ENCODE measurements around the gene UBE2B. TPM values are rescaled to one million over a fixed set of nuclear protein-coding genes. Genes with fewer than 3 reads are reported as not detected.
"Not testable (repeated sequence)": the region's sequence is repeated elsewhere in the genome, so short reads cannot be mapped to it uniquely, and the experiment has no call there.

Gene UBE2B
- 78.9 and 82.0 TPM in 2 replicates for total RNA-seq
- 117 and 128 TPM in 2 replicates for polyA plus RNA-seq

GRCh38 chr5:134370871-134371833 is at the start of gene UBE2B:
UBE2B (plus strand) TSS chr5:134371569; CDS start chr5:134371596, 27 bp downstream.
- Histone ChIP-seq H3K27ac (peak within 1 kb of the TSS; percentile 96), H3K79me2 (peaks cover 62% of the 10 kb centered on the region), H3K36me3 (replicated peaks; ENCODE audit: insufficient read depth, low read depth) (no peaks in the 10 kb centered on the region), H4K20me1 (ENCODE audit: insufficient read depth, poor library complexity, severe bottlenecking) (peaks cover 39% of the 10 kb centered on the region), H3K4me2 (peak within 1 kb of the TSS; percentile 76), H3K4me3 (peak within 1 kb of the TSS; percentile 93), H3K9me2 (replicated peaks; ENCODE audit: insufficient read depth) (no peaks in the 10 kb centered on the region), H3K9me3 (ENCODE audit: low read depth) (no peaks in the 10 kb centered on the region), H3K4me1 (ENCODE audit: insufficient read depth) (peaks cover 10% of the 10 kb centered on the region), H3K27me3 (no peaks in the 10 kb centered on the region), H2AFZ (peak within 1 kb of the TSS; percentile 39)
- TF ChIP-seq CTCF (IDR thresholded peaks at IDR 0.05; ENCODE audit: poor library complexity) (no peak), EZH2 (IDR thresholded peaks at IDR 0.05; ENCODE audit: borderline replicate concordance) (no peak), EZH2phosphoT487 (IDR thresholded peaks at IDR 0.05; ENCODE audit: low read depth, severe bottlenecking, unreplicated experiment) (no peak)
- WGBS (ENCODE audit: low lambda C conversion rate, missing lambda C conversion rate), result under 1% methylated on average over 53 of the region's 74 CpGs
- peak; percentile 100 for DNase-seq (ENCODE audit: low spot score)

GRCh38 chr5:134327327-134327726 is 44.0 kb upstream of the UBE2B start:
- Histone ChIP-seq H3K4me3 (no peak overlapping the region), H2AFZ (no peak overlapping the region), H4K20me1 (ENCODE audit: insufficient read depth, poor library complexity, severe bottlenecking) (no peaks in the 10 kb centered on the region), H3K4me1 (ENCODE audit: insufficient read depth) (no peaks in the 10 kb centered on the region), H3K9me2 (replicated peaks; ENCODE audit: insufficient read depth) (no peaks in the 10 kb centered on the region), H3K9me3 (ENCODE audit: low read depth) (peaks cover 15% of the 10 kb centered on the region), H3K4me2 (no peak overlapping the region), H3K79me2 (no peaks in the 10 kb centered on the region), H3K27me3 (no peaks in the 10 kb centered on the region), H3K27ac (no peak overlapping the region), H3K36me3 (replicated peaks; ENCODE audit: insufficient read depth, low read depth) (no peaks in the 10 kb centered on the region)
- TF ChIP-seq CTCF (IDR thresholded peaks at IDR 0.05; ENCODE audit: poor library complexity) (no peak), EZH2phosphoT487 (IDR thresholded peaks at IDR 0.05; ENCODE audit: low read depth, severe bottlenecking, unreplicated experiment) (no peak), EZH2 (IDR thresholded peaks at IDR 0.05; ENCODE audit: borderline replicate concordance) (no peak)
- DNase-seq (ENCODE audit: low spot score), result no peak

GRCh38 chr5:134328619-134329018 is 42.8 kb upstream of the UBE2B start:
- Histone ChIP-seq H3K4me2 (no peak overlapping the region), H3K4me3 (no peak overlapping the region), H3K27me3 (no peaks in the 10 kb centered on the region), H3K79me2 (no peaks in the 10 kb centered on the region), H3K9me2 (replicated peaks; ENCODE audit: insufficient read depth) (no peaks in the 10 kb centered on the region), H3K36me3 (replicated peaks; ENCODE audit: insufficient read depth, low read depth) (no peaks in the 10 kb centered on the region), H3K4me1 (ENCODE audit: insufficient read depth) (no peaks in the 10 kb centered on the region), H2AFZ (no peak overlapping the region), H4K20me1 (ENCODE audit: insufficient read depth, poor library complexity, severe bottlenecking) (no peaks in the 10 kb centered on the region), H3K9me3 (ENCODE audit: low read depth) (peaks cover 15% of the 10 kb centered on the region), H3K27ac (no peak overlapping the region)
- no peak for TF ChIP-seq EZH2phosphoT487 (IDR thresholded peaks at IDR 0.05; ENCODE audit: low read depth, severe bottlenecking, unreplicated experiment)
- TF ChIP-seq EZH2 (IDR thresholded peaks at IDR 0.05; ENCODE audit: borderline replicate concordance), result no peak
- TF ChIP-seq CTCF (IDR thresholded peaks at IDR 0.05; ENCODE audit: poor library complexity), result no peak
- DNase-seq (ENCODE audit: low spot score), result no peak
- 82% methylated on average over 2 of the region's 2 CpGs for WGBS (ENCODE audit: low lambda C conversion rate, missing lambda C conversion rate)

- not testable (repeated sequence) for H3K27ac ChIP-seq; H3K4me2 ChIP-seq; H3K9me2 ChIP-seq (replicated peaks; ENCODE audit: insufficient read depth); DNase-seq (ENCODE audit: low spot score); H3K36me3 ChIP-seq (replicated peaks; ENCODE audit: insufficient read depth, low read depth); H3K79me2 ChIP-seq; H3K9me3 ChIP-seq (ENCODE audit: low read depth); H3K4me1 ChIP-seq (ENCODE audit: insufficient read depth); H2AFZ ChIP-seq; H3K27me3 ChIP-seq; H3K4me3 ChIP-seq; H4K20me1 ChIP-seq (ENCODE audit: insufficient read depth, poor library complexity, severe bottlenecking)
- WGBS (ENCODE audit: low lambda C conversion rate, missing lambda C conversion rate), result 86% methylated on average over 6 of the region's 6 CpGs
Observed at GRCh38 chr5:134336833-134337232, 34.5 kb upstream of the UBE2B start.

GRCh38 chr5:134343500-134343899 is 27.9 kb upstream of the UBE2B start:
- H3K4me3 ChIP-seq; H3K27ac ChIP-seq; H3K4me1 ChIP-seq (ENCODE audit: insufficient read depth); DNase-seq (ENCODE audit: low spot score); H2AFZ ChIP-seq; H3K27me3 ChIP-seq; H3K4me2 ChIP-seq; H3K36me3 ChIP-seq (replicated peaks; ENCODE audit: insufficient read depth, low read depth); H3K9me2 ChIP-seq (replicated peaks; ENCODE audit: insufficient read depth); H3K79me2 ChIP-seq; H3K9me3 ChIP-seq (ENCODE audit: low read depth); H4K20me1 ChIP-seq (ENCODE audit: insufficient read depth, poor library complexity, severe bottlenecking): not testable (repeated sequence)
- WGBS (ENCODE audit: low lambda C conversion rate, missing lambda C conversion rate), result 90% methylated on average over 3 of the region's 3 CpGs

- H3K36me3 ChIP-seq (replicated peaks; ENCODE audit: insufficient read depth, low read depth); H3K9me3 ChIP-seq (ENCODE audit: low read depth); DNase-seq (ENCODE audit: low spot score); H3K9me2 ChIP-seq (replicated peaks; ENCODE audit: insufficient read depth); H3K79me2 ChIP-seq; H4K20me1 ChIP-seq (ENCODE audit: insufficient read depth, poor library complexity, severe bottlenecking); H3K27me3 ChIP-seq; H3K4me1 ChIP-seq (ENCODE audit: insufficient read depth); H3K4me2 ChIP-seq; H2AFZ ChIP-seq; H3K4me3 ChIP-seq: not testable (repeated sequence)
- WGBS (ENCODE audit: low lambda C conversion rate, missing lambda C conversion rate), result 78% methylated on average over 3 of the region's 3 CpGs
- peak overlapping the region; percentile 97 for H3K27ac ChIP-seq
Observed at GRCh38 chr5:134345476-134345875, 25.9 kb upstream of the UBE2B start.
